SU-DHL-6 (cell line): ENCODE data around the gene HRK.
A peak's percentile ranks its signal among the peaks of the same experiment; 100 is the strongest.

Source experiments
- H2AFZ ChIP-seq: fragments of 200-600 bp; sonication (generic); 2 replicates; pipeline ENCODE4 v1.6.1; 2014; ENCODE audit warnings: low read depth, mild to moderate bottlenecking, moderate library complexity, mixed read lengths, antibody characterized with exemption, low read length; ENCODE audit not compliant: severe bottlenecking
- H3F3A ChIP-seq: fragments of 200-600 bp; shearing (Covaris generic); 2 replicates; pipeline ENCODE4 v1.6.0; 2016; ENCODE audit warnings: antibody characterized with exemption, mild to moderate bottlenecking; ENCODE audit not compliant: insufficient read depth
- H3K27ac ChIP-seq: fragments of 200-600 bp; sonication (generic); 2 replicates; pipeline ENCODE4 v1.5.1; 2016; ENCODE audit warnings: low read depth, mild to moderate bottlenecking, low read length, moderate library complexity, mixed read lengths
- H3K27me3 ChIP-seq: fragments of 200-600 bp; sonication (generic), shearing (Covaris generic); 2 replicates; pipeline ENCODE4 v1.6.0; 2014; ENCODE audit warnings: mild to moderate bottlenecking, low read length
- H3K36me3 ChIP-seq: fragments of 200-600 bp; sonication (generic); 2 replicates; pipeline ENCODE4 v1.6.1; 2014; ENCODE audit warnings: mild to moderate bottlenecking, low read length, mixed read lengths
- H3K4me2 ChIP-seq: fragments of 300-600, 200-600 bp; shearing (Covaris generic), sonication (generic); 2 replicates; pipeline ENCODE4 v1.6.0; 2014; ENCODE audit warnings: low read length, low read depth, mild to moderate bottlenecking; ENCODE audit not compliant: poor library complexity, severe bottlenecking
- H3K4me3 ChIP-seq: fragments of 200-600 bp; sonication (generic); 2 replicates; pipeline ENCODE4 v1.5.1; 2014; ENCODE audit warnings: antibody characterized with exemption, low read length, mild to moderate bottlenecking, mixed read lengths; ENCODE audit not compliant: insufficient read depth, poor library complexity, severe bottlenecking
- H3K79me2 ChIP-seq: fragments of 200-600 bp; sonication (generic); 2 replicates; pipeline ENCODE4 v1.6.1; 2014; ENCODE audit warnings: mild to moderate bottlenecking, low read length, moderate library complexity; ENCODE audit not compliant: insufficient read depth
- H3K9ac ChIP-seq: fragments of 200-600 bp; sonication (generic); 2 replicates; pipeline ENCODE4 v1.7.0; 2014; ENCODE audit warnings: mild to moderate bottlenecking, low read length
- H3K9me2 ChIP-seq: fragments of 200-600 bp; sonication (generic); replicated peaks from 2 replicates; pipeline ENCODE4 v1.6.1; 2014; ENCODE audit warnings: low read length; ENCODE audit not compliant: insufficient read depth
- H3K9me3 ChIP-seq: fragments of 200-600 bp; sonication (generic); 2 replicates; pipeline ENCODE4 v1.6.1; 2014; ENCODE audit warnings: low read length, mixed read lengths; ENCODE audit not compliant: insufficient read depth
- H4K20me1 ChIP-seq: fragments of 200-600 bp; sonication (generic); 2 replicates; pipeline ENCODE4 v1.6.1; 2014; ENCODE audit warnings: low read depth, mild to moderate bottlenecking, antibody characterized with exemption, low read length, moderate library complexity, mixed read lengths
- CTCF ChIP-seq: fragments of 200-600 bp; sonication (generic); IDR thresholded peaks from one replicate; pipeline ENCODE4 v1.5.1; 2017; ENCODE audit warnings: antibody characterized with exemption, mild to moderate bottlenecking, low read length, moderate library complexity; ENCODE audit not compliant: insufficient read depth, poor library complexity, severe bottlenecking
- EZH2phosphoT487 ChIP-seq: fragments of 200-600 bp; sonication (generic), shearing (Covaris generic); conservative IDR thresholded peaks from 2 replicates; pipeline ENCODE4 v1.6.1; 2018; ENCODE audit warnings: mild to moderate bottlenecking, antibody characterized with exemption, low read length, moderate library complexity, mixed read lengths

The HRK gene

GRCh38 chr12:116861320-116861719 lies 19.9 kb downstream of the HRK start:
- Histone ChIP-seq H3K9me2 (no peaks in the 10 kb centered on the region), H3K4me3 (peak overlapping the region; percentile 15)

GRCh38 chr12:116860263-116860662 lies 21.0 kb downstream of the HRK start:
- no peak overlapping the region for H3K4me3 ChIP-seq
- H4K20me1 ChIP-seq = no peaks in the 10 kb centered on the region
- no peak overlapping the region for H3K27ac ChIP-seq
- no peak overlapping the region for H2AFZ ChIP-seq
- TF ChIP-seq EZH2phosphoT487 (no peak), CTCF (no peak)
- H3F3A ChIP-seq = peaks cover 27% of the 10 kb centered on the region
- no peaks in the 10 kb centered on the region for H3K9me2 ChIP-seq
- H3K36me3 ChIP-seq = no peaks in the 10 kb centered on the region
- peak overlapping the region; percentile 58 for H3K4me2 ChIP-seq
- H3K27me3 ChIP-seq = no peaks in the 10 kb centered on the region
- H3K9me3 ChIP-seq = no peaks in the 10 kb centered on the region
- H3K9ac ChIP-seq = no peak overlapping the region
- H3K79me2 ChIP-seq = no peaks in the 10 kb centered on the region

More at GRCh38 chr12:116861320-116861719, 19.9 kb downstream of the HRK start:
- Histone ChIP-seq H3F3A (peaks cover 27% of the 10 kb centered on the region), H3K79me2 (no peaks in the 10 kb centered on the region), H3K27ac (peak overlapping the region; percentile 52), H3K9ac (no peak overlapping the region), H2AFZ (no peak overlapping the region), H4K20me1 (no peaks in the 10 kb centered on the region), H3K4me2 (peak overlapping the region; percentile 58), H3K27me3 (no peaks in the 10 kb centered on the region), H3K36me3 (no peaks in the 10 kb centered on the region), H3K9me3 (no peaks in the 10 kb centered on the region)
- TF ChIP-seq EZH2phosphoT487 (no peak), CTCF (no peak)

GRCh38 chr12:116859079-116859478 lies 22.2 kb downstream of the HRK start:
- TF ChIP-seq EZH2phosphoT487 = no peak
- no peak for TF ChIP-seq CTCF

GRCh38 chr12:116856729-116857128 lies 24.5 kb downstream of the HRK start:
- H3K9ac ChIP-seq = no peak overlapping the region

More at GRCh38 chr12:116859079-116859478, 22.2 kb downstream of the HRK start:
- no peaks in the 10 kb centered on the region for H3K27me3 ChIP-seq
- H3K9ac ChIP-seq = no peak overlapping the region
- H3F3A ChIP-seq = peaks cover 27% of the 10 kb centered on the region
- H2AFZ ChIP-seq = no peak overlapping the region
- H3K9me3 ChIP-seq = no peaks in the 10 kb centered on the region
- no peaks in the 10 kb centered on the region for H3K9me2 ChIP-seq
- H3K4me3 ChIP-seq = no peak overlapping the region
- H3K79me2 ChIP-seq = no peaks in the 10 kb centered on the region
- no peak overlapping the region for H3K27ac ChIP-seq
- H3K36me3 ChIP-seq = no peaks in the 10 kb centered on the region
- no peaks in the 10 kb centered on the region for H4K20me1 ChIP-seq
- H3K4me2 ChIP-seq = no peak overlapping the region

More at GRCh38 chr12:116856729-116857128, 24.5 kb downstream of the HRK start:
- Histone ChIP-seq H3K9me2 (no peaks in the 10 kb centered on the region), H3K4me2 (no peak overlapping the region), H3K4me3 (no peak overlapping the region), H2AFZ (no peak overlapping the region), H4K20me1 (no peaks in the 10 kb centered on the region), H3K27me3 (no peaks in the 10 kb centered on the region), H3K9me3 (no peaks in the 10 kb centered on the region), H3K79me2 (no peaks in the 10 kb centered on the region), H3F3A (peaks cover 24% of the 10 kb centered on the region), H3K27ac (no peak overlapping the region), H3K36me3 (no peaks in the 10 kb centered on the region)
- TF ChIP-seq EZH2phosphoT487 = no peak
- TF ChIP-seq CTCF = no peak
